Endodermal cell (in vitro differentiated cells): Measurements from ENCODE around the gene MRPL32. TPM values are rescaled to one million over a fixed set of nuclear protein-coding genes. Genes with fewer than 3 reads are reported as not detected.

Experiments used
- DNase-seq: peaks from one replicate; pipeline ENCODE4 v3.0.0-alpha.2; 2017
- H3K27ac ChIP-seq: 2 replicates; pipeline ENCODE4 v1.5.1; 2013; ENCODE audit warnings: mild to moderate bottlenecking, low read depth, low read length, moderate library complexity
- H3K27me3 ChIP-seq: 2 replicates; pipeline ENCODE4 v1.6.1; 2013; ENCODE audit warnings: mild to moderate bottlenecking, low read length, moderate library complexity; ENCODE audit not compliant: insufficient read depth, control insufficient read depth, poor library complexity, severe bottlenecking
- H3K36me3 ChIP-seq: 2 replicates; pipeline ENCODE4 v1.7.0; 2013; ENCODE audit warnings: mild to moderate bottlenecking, low read length, moderate library complexity; ENCODE audit not compliant: control insufficient read depth, insufficient read depth
- H3K4me1 ChIP-seq: one replicate; pipeline ENCODE4 v1.7.0; 2013; ENCODE audit warnings: low read length; ENCODE audit not compliant: control insufficient read depth, insufficient read depth
- H3K4me3 ChIP-seq: 2 replicates; pipeline ENCODE4 v1.5.1; 2013; ENCODE audit warnings: mild to moderate bottlenecking, low read length, moderate library complexity
- H3K9ac ChIP-seq: 2 replicates; pipeline ENCODE4 v1.6.1; 2013; ENCODE audit warnings: mild to moderate bottlenecking, low read length, moderate library complexity; ENCODE audit not compliant: poor library complexity, severe bottlenecking; ENCODE audit errors: extremely low read depth
- H3K9me3 ChIP-seq: 2 replicates; pipeline ENCODE4 v1.6.1; 2013; ENCODE audit warnings: mild to moderate bottlenecking, low read length, moderate library complexity; ENCODE audit not compliant: control insufficient read depth
- H3K27ac Mint-ChIP-seq: 2 replicates; pipeline ENCODE4 v1.8.0; 2020; ENCODE audit warnings: mixed read lengths
- H3K27me3 Mint-ChIP-seq: 2 replicates; pipeline ENCODE4 v1.8.0; 2021; ENCODE audit warnings: mild to moderate bottlenecking, mixed read lengths; ENCODE audit not compliant: insufficient read depth
- H3K36me3 Mint-ChIP-seq: 2 replicates; pipeline ENCODE4 v1.8.0; 2020; ENCODE audit warnings: low read depth, mixed read lengths
- H3K4me1 Mint-ChIP-seq: 2 replicates; pipeline ENCODE4 v1.8.0; 2020; ENCODE audit warnings: mixed read lengths
- H3K4me3 Mint-ChIP-seq: 2 replicates; pipeline ENCODE4 v1.8.0; 2020; ENCODE audit warnings: mild to moderate bottlenecking, moderate library complexity, mixed read lengths
- H3K9me3 Mint-ChIP-seq: 2 replicates; pipeline ENCODE4 v1.8.0; 2020; ENCODE audit warnings: mild to moderate bottlenecking, mixed read lengths
- CTCF ChIP-seq: fragments of 200-600 bp; sonication (generic); conservative IDR thresholded peaks from 2 replicates; pipeline ENCODE4 v1.5.0; 2021; ENCODE audit warnings: antibody characterized with exemption, mild to moderate bottlenecking
- WGBS, 2 experiments: methylation state at CpG; one replicate each; pipeline versions ENCODE4 v1.1.5 to v1.1.7; 2013; ENCODE audit warnings: missing lambda C conversion rate in 2 of 2, mixed read lengths in 1 of 2; ENCODE audit not compliant: insufficient coverage in 1 of 2, insufficient read length in 1 of 2; 5-methylcytosine and 5-hydroxymethylcytosine counted together
- total RNA-seq, 2 donors: library from RNA; stranded (reverse); fragmentation: NEBNext Ultra II Directional in 1 of 2; extraction: Animal tissue kit (Norgen Biotek cat#: 25700) in 1 of 2; gene quantifications; 2 replicates in 1 of 2; 3 replicates in 1 of 2; pipeline ENCODE4 v1.2.1, GENCODE V29; 2021

Gene MRPL32
- total RNA-seq, 2 donors from 2014 or later = 88.6 to 97.0 TPM

GRCh38 chr7:42946627-42946950 is 14.4 kb downstream of the MRPL32 start:
- H3K27ac Mint-ChIP-seq = no peak overlapping the region
- H3K4me3 ChIP-seq = no peak overlapping the region
- no peaks in the 10 kb centered on the region for H3K27me3 ChIP-seq
- no peaks in the 10 kb centered on the region for H3K4me1 ChIP-seq
- H3K36me3 ChIP-seq = peaks cover 4% of the 10 kb centered on the region
- no peak overlapping the region for H3K27ac ChIP-seq
- peaks cover 3% of the 10 kb centered on the region for H3K36me3 Mint-ChIP-seq
- H3K4me1 Mint-ChIP-seq = peaks cover 20% of the 10 kb centered on the region
- H3K9me3 Mint-ChIP-seq = peaks cover 18% of the 10 kb centered on the region
- no peaks in the 10 kb centered on the region for H3K27me3 Mint-ChIP-seq
- TF ChIP-seq CTCF = no peak
- H3K9me3 ChIP-seq = peaks cover 30% of the 10 kb centered on the region
- no peak overlapping the region for H3K4me3 Mint-ChIP-seq
- WGBS, 2 experiments = 97 to 100% methylated on average over 2 of the region's 2 CpGs
- DNase-seq = no peak
- H3K9ac ChIP-seq = no peak overlapping the region

- no peak overlapping the region for H3K4me3 Mint-ChIP-seq
- peaks cover 4% of the 10 kb centered on the region for H3K36me3 ChIP-seq
- peaks cover 3% of the 10 kb centered on the region for H3K36me3 Mint-ChIP-seq
- DNase-seq = no peak
- H3K27ac ChIP-seq = no peak overlapping the region
- H3K4me1 Mint-ChIP-seq = peaks cover 20% of the 10 kb centered on the region
- H3K27me3 Mint-ChIP-seq = no peaks in the 10 kb centered on the region
- H3K27me3 ChIP-seq = no peaks in the 10 kb centered on the region
- no peaks in the 10 kb centered on the region for H3K4me1 ChIP-seq
- H3K9me3 Mint-ChIP-seq = peaks cover 18% of the 10 kb centered on the region
- TF ChIP-seq CTCF = no peak
- H3K27ac Mint-ChIP-seq = no peak overlapping the region
- 90 to 100% methylated on average over 2 of the region's 2 CpGs for WGBS, 2 experiments
- H3K9ac ChIP-seq = no peak overlapping the region
- no peak overlapping the region for H3K4me3 ChIP-seq
- H3K9me3 ChIP-seq = peaks cover 40% of the 10 kb centered on the region
Observed at GRCh38 chr7:42947521-42947920, 15.3 kb downstream of the MRPL32 start.

- Histone ChIP-seq H3K27me3 (no peaks in the 10 kb centered on the region), H3K4me3 (peak overlapping the region; percentile 63), H3K27ac (no peak overlapping the region), H3K36me3 (peaks cover 4% of the 10 kb centered on the region), H3K9ac (no peak overlapping the region), H3K9me3 (peaks cover 52% of the 10 kb centered on the region), H3K4me1 (peaks cover 6% of the 10 kb centered on the region)
- Mint-ChIP-seq H3K36me3 (peaks cover 7% of the 10 kb centered on the region), H3K4me1 (peaks cover 26% of the 10 kb centered on the region), H3K27me3 (no peaks in the 10 kb centered on the region), H3K27ac (no peak overlapping the region), H3K4me3 (no peak overlapping the region), H3K9me3 (peaks cover 27% of the 10 kb centered on the region)
- TF ChIP-seq CTCF = no peak
- DNase-seq = no peak
- WGBS, 2 experiments = 69 to 76% methylated on average over 2 to 3 of the region's 3 CpGs
Observed at GRCh38 chr7:42950417-42950816, 18.2 kb downstream of the MRPL32 start.
